Adipose tissue (tissue), 3 donors: ENCODE results near the gene GPRC5D. TPM values are rescaled to one million over a fixed set of nuclear protein-coding genes. Genes with fewer than 3 reads are reported as not detected.

ENCODE experiments used
- H3K27ac ChIP-seq: one replicate; pipeline ENCODE4 v1.5.1; 2013; ENCODE audit warnings: low read depth, low read length
- WGBS, 3 donors: extraction: QIAGEN DNeasy Blood & Tissue Kit; methylation state at CpG; one replicate each; pipeline ENCODE4 v1.1.7; 2013; 5-methylcytosine and 5-hydroxymethylcytosine counted together
- polyA plus RNA-seq, 3 donors: library from polyadenylated mRNA; stranded (reverse); fragments of 200-250 nt; gene quantifications; one replicate each; pipeline ENCODE4 v1.2.3, GENCODE V29; 2013
- donor health status: healthy with polysubstance abuse.
- donor health status: Bipolar disorder and iron deficiency.
- donor health status: healthy.

GPRC5D gene
- polyA plus RNA-seq, 3 donors = 0.13 to 0.15 TPM; not detected in 1

DNA sequence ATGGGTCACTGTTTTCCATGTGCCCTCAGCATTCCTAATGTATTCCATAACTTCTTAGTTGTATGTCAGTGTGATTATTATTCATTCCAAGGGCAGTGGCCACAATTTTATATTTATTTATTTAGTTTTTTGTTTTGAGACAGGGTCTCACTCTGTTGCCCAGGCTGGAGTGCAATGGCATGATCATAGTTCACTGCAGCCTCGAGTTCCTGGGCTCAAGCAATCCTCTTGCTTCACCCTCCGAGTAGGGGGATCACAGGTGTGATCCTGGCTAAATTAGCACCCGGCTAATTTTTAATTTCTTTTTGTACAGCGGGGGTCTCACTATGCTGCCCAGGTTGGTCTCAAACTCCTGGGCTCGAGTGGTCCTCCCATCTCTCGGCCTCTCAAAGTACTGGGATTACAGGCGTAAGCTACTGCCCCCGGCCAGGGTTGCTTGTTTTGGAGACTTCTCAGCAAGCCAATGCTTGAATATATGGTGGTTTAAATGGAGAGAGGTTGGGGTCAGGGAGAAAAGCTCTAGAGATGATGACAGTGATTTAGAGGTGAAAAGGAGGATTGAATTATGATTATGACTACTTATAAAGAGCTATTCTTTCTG, 53.0 kb downstream of the GPRC5D start:
- WGBS, 3 donors = 86 to 96% (median 91%) methylated on average over 8 of the region's 8 CpGs

GRCh38 chr12:12898136-12898717, 53.7 kb downstream of the GPRC5D start:
- H3K27ac ChIP-seq = peak overlapping the region; percentile 71
- WGBS, 3 donors = 89 to 91% (median 91%) methylated on average over 9 of the region's 9 CpGs

More for the DNA sequence above, 53.0 kb downstream of the GPRC5D start:
- no peak overlapping the region for H3K27ac ChIP-seq

DNA sequence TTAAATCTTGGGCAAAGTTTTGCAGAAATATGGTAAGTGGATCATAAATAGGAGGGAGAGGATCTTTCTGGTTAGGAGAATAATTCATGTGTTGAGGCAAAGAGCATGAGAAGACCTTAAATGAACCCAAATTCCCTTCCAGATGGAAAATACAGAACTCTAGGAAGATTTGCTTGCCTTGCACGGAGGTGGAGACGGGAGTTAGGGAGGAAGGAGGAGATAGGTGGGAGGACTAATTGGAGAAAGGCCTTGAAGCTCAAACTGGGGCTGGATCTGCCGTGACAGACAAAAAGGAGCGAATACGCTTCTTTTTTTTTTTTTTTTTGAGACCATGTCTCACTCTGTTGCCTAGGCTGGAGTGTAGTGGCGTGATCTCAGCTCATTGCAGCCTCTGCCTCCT, 54.7 kb downstream of the GPRC5D start:
- 71 to 86% (median 72%) methylated on average over 6 of the region's 6 CpGs for WGBS, 3 donors
- H3K27ac ChIP-seq = no peak overlapping the region

DNA sequence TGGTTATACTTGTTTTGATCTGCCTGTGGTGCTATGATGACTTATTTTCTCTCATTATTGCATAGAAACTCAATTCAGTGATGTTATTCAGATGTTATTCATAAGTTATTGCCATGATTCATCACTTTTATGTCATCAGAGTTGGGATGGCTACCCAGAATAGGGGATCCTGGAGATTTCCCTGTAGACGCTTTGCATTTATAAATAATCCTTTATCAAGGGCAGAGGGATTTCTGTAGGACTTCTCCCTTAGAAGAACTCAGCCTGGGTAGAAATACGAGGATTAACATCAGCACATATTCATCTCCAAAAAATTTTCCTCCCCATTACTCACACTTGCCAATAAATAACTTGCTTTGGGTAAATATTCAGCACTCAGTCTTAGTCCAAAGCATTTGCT, 55.7 kb downstream of the GPRC5D start:
- 48 to 71% (median 65%) methylated on average over 2 of the region's 2 CpGs for WGBS, 3 donors
- no peak overlapping the region for H3K27ac ChIP-seq

- no peak overlapping the region for H3K27ac ChIP-seq
Measured at GRCh38 chr12:12893438-12893837, 58.5 kb downstream of the GPRC5D start.

GRCh38 chr12:12892681-12893141, 59.3 kb downstream of the GPRC5D start:
- 44 to 68% (median 68%) methylated on average over 7 to 10 of the region's 10 CpGs for WGBS, 3 donors
- no peak overlapping the region for H3K27ac ChIP-seq

More at GRCh38 chr12:12893438-12893837, 58.5 kb downstream of the GPRC5D start:
- 95 to 99% (median 97%) methylated on average over 5 of the region's 5 CpGs for WGBS, 3 donors

- H3K27ac ChIP-seq = no peak overlapping the region
- 33 to 38% (median 36%) methylated on average over 7 of the region's 7 CpGs for WGBS, 3 donors
Measured at GRCh38 chr12:12891881-12892355, 60.1 kb downstream of the GPRC5D start.

- peak within 1 kb of the TSS; percentile 17 for H3K27ac ChIP-seq
- WGBS, 3 donors = 2 to 3% (median 2%) methylated on average over 45 to 50 of the region's 50 CpGs
Measured at GRCh38 chr12:12891080-12891880, 60.7 kb downstream of the GPRC5D start, which contains the start of gene GPRC5A. Gene GPRC5A, plus strand, starts transcription at chr12:12891562. Its CDS starts 16,688 bp downstream, at chr12:12908250.

Other genes with a start within 250 kb of the GPRC5D start
- gene CDKN1B, start 234.8 kb downstream of the GPRC5D start, polyA plus RNA-seq = 10 to 100 TPM; 15.6 to 36.9 (median 24.1) TPM
- gene APOLD1, start 166.5 kb downstream of the GPRC5D start, polyA plus RNA-seq = 10 to 100 TPM; 13.8 to 71.1 (median 44.6) TPM
- 10 to 100 TPM; 32.3 to 44.1 (median 35.3) TPM for gene DDX47, start 138.8 kb downstream of the GPRC5D start, polyA plus RNA-seq
- gene GPRC5A, start 60.6 kb downstream of the GPRC5D start, polyA plus RNA-seq = 10 to 100 TPM in 2 of 3 donors, 1 to 10 TPM in 1; 1.4 to 49.4 (median 12.1) TPM
- 100 to 1,000 TPM in 1 of 3 donors, 10 to 100 TPM in 2; 58.7 to 104 (median 58.9) TPM for gene HEBP1, start 48.1 kb upstream of the GPRC5D start, polyA plus RNA-seq
- 1 to 10 TPM; 1.8 to 4.0 (median 2.3) TPM for gene FAM234B, start 92.2 kb upstream of the GPRC5D start, polyA plus RNA-seq
- gene GSG1, start 151.5 kb upstream of the GPRC5D start, polyA plus RNA-seq = 1 to 10 TPM in 1 of 3 donors, not detected in 2; 4.0 TPM
- gene EMP1, start 244.6 kb upstream of the GPRC5D start, polyA plus RNA-seq = 100 to 1,000 TPM in 1 of 3 donors, 10 to 100 TPM in 2; 29.2 to 782 (median 83.5) TPM